GM23248 (cell line): Measurements from ENCODE around the gene PEAK1. TPM values are rescaled to one million over a fixed set of nuclear protein-coding genes. Genes with fewer than 3 reads are reported as not detected.
"Not testable (repeated sequence)": the region's sequence is repeated elsewhere in the genome, so short reads cannot be mapped to it uniquely, and the experiment has no call there.

Source experiments
- DNase-seq: peaks from one replicate; pipeline ENCODE4 v3.0.0-alpha.2; 2015
- H2AFZ ChIP-seq: fragments of 200-600 bp; sonication (generic); 2 replicates; pipeline ENCODE4 v1.6.1; 2016; ENCODE audit warnings: antibody characterized with exemption
- H3F3A ChIP-seq: fragments of 200-600 bp; sonication (generic); 2 replicates; pipeline ENCODE4 v1.6.1; 2016; ENCODE audit warnings: mild to moderate bottlenecking, antibody characterized with exemption, mixed run types; ENCODE audit not compliant: insufficient read depth
- H3K27ac ChIP-seq: fragments of 200-600 bp; sonication (generic); 2 replicates; pipeline ENCODE4 v1.5.1; 2016; ENCODE audit warnings: mild to moderate bottlenecking
- H3K27me3 ChIP-seq: fragments of 200-600 bp; sonication (generic); replicated peaks from 2 replicates; pipeline ENCODE4 v1.6.1; 2016; ENCODE audit warnings: mild to moderate bottlenecking; ENCODE audit not compliant: insufficient read depth
- H3K36me3 ChIP-seq: fragments of 200-600 bp; sonication (generic); 2 replicates; pipeline ENCODE4 v1.6.1; 2016; ENCODE audit warnings: low read depth, mild to moderate bottlenecking
- H3K4me1 ChIP-seq: fragments of 200-600 bp; sonication (generic); 2 replicates; pipeline ENCODE4 v1.6.1; 2016; ENCODE audit warnings: mild to moderate bottlenecking; ENCODE audit not compliant: insufficient read depth
- H3K4me2 ChIP-seq: fragments of 200-600 bp; sonication (generic); one replicate; pipeline ENCODE4 v1.6.1; 2016; ENCODE audit warnings: mild to moderate bottlenecking; ENCODE audit not compliant: unreplicated experiment
- H3K4me3 ChIP-seq: fragments of 200-600 bp; sonication (generic); 2 replicates; pipeline ENCODE4 v1.5.1; 2016; ENCODE audit warnings: mild to moderate bottlenecking
- H3K79me2 ChIP-seq: fragments of 200-600 bp; sonication (generic); 2 replicates; pipeline ENCODE4 v1.6.1; 2016; ENCODE audit warnings: mild to moderate bottlenecking; ENCODE audit not compliant: insufficient read depth
- H3K9ac ChIP-seq: fragments of 200-600 bp; sonication (generic); 2 replicates; pipeline ENCODE4 v1.6.1; 2016; ENCODE audit warnings: mild to moderate bottlenecking
- H3K9me2 ChIP-seq: fragments of 200-600 bp; sonication (generic); 2 replicates; pipeline ENCODE4 v1.6.1; 2016; ENCODE audit warnings: mixed run types, mild to moderate bottlenecking, moderate library complexity; ENCODE audit not compliant: insufficient read depth
- H3K9me3 ChIP-seq: fragments of 200-600 bp; sonication (generic); one replicate; pipeline ENCODE4 v1.6.1; 2017; ENCODE audit warnings: low read depth
- H4K20me1 ChIP-seq: fragments of 200-600 bp; sonication (generic); 2 replicates; pipeline ENCODE4 v1.6.0; 2016; ENCODE audit not compliant: insufficient read depth
- EZH2 ChIP-seq: fragments of 200-600 bp; sonication (generic); IDR thresholded peaks from 2 replicates; pipeline ENCODE4 v1.6.1; 2018; ENCODE audit warnings: antibody characterized with exemption, mild to moderate bottlenecking; ENCODE audit not compliant: insufficient read depth, poor library complexity, severe bottlenecking
- EZH2phosphoT487 ChIP-seq: fragments of 200-600 bp; sonication (generic); IDR thresholded peaks from 2 replicates; pipeline ENCODE4 v1.6.1; 2018; ENCODE audit warnings: antibody characterized with exemption, moderate library complexity, mild to moderate bottlenecking, low read depth; ENCODE audit not compliant: insufficient read depth
- WGBS, 2 experiments: methylation state at CpG; one replicate each; pipeline ENCODE4 v1.1.6; 2015 to 2017; ENCODE audit warnings: low lambda C conversion rate in 2 of 2, low coverage in 1 of 2; ENCODE audit errors: missing lambda C conversion rate in 2 of 2; 5-methylcytosine and 5-hydroxymethylcytosine counted together
- in situ Hi-C: fragments of 300-500 bp; cut with MboI; formaldehyde crosslinking; loops from 2 replicates; pipeline ENCODE4 v1.15.0; 2020
- polyA plus RNA-seq: library from polyadenylated mRNA; unstranded; fragments of >200 nt; fragmentation: Nextera tagmentation; extraction: Ambion mirVana; gene quantifications from 2 replicates; pipeline ENCODE4 v1.2.1, GENCODE V29; 2016
- total RNA-seq: library from RNA; depleted of rRNA; stranded (reverse); fragments of >200 nt; shearing (Covaris generic); gene quantifications from 2 replicates; pipeline ENCODE4 v1.2.3, GENCODE V29; 2014

PEAK1 gene
- total and polyA plus RNA-seq, 2 experiments from 2014 or later: 22.4 to 74.5 TPM

DNA sequence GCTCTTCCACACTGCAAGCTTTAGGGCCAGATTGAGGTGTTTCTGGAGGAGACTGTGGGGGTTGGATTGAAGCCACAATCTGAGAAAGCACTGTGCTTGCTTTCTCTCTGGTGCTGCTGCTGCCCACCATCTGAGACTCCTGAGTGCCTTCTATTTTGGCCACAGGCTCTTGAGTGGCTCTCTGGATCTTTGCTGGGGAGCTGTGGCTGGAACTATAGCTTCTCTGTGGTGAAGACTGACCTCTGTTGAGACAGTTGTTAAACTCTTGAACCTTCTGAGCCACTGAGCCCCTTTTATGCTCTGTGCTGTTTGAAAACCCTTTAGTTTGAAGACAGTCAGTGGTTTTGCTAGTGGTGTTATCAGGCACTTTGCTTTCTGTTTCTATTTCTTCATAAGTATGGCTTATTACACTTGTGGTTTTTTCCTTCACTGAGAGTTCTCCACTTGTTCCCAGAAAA lies 240.3 kb downstream of the PEAK1 start:
- peaks cover 6% of the 10 kb centered on the region; the same call in 1 of the 2 replicates for H3K4me1 ChIP-seq
- no peaks in the 10 kb centered on the region for H3K27me3 ChIP-seq
- no peaks in the 10 kb centered on the region for H4K20me1 ChIP-seq
- H3K27ac ChIP-seq: no peak overlapping the region
- peaks cover 32% of the 10 kb centered on the region for H3K36me3 ChIP-seq
- H3K9me3 ChIP-seq: no peaks in the 10 kb centered on the region
- no peak overlapping the region for H3K4me3 ChIP-seq
- no peak for DNase-seq
- no peak overlapping the region for H3K9ac ChIP-seq
- in situ Hi-C loops: no loop called here
- no peak overlapping the region for H2AFZ ChIP-seq
- no peaks in the 10 kb centered on the region for H3K9me2 ChIP-seq
- H3K79me2 ChIP-seq: peaks cover 5% of the 10 kb centered on the region
- no peak overlapping the region for H3K4me2 ChIP-seq
- 0 out of 2 replicates have a peak, but pooled peaks cover 7% of the 10 kb centered on the region for H3F3A ChIP-seq
- TF ChIP-seq EZH2phosphoT487 (no peak), EZH2 (no peak)

GRCh38 chr15:77178411-77178810 lies 241.5 kb downstream of the PEAK1 start:
- Histone ChIP-seq H3K9me3 (no peaks in the 10 kb centered on the region), H3F3A (0 out of 2 replicates have a peak, but pooled peaks cover 7% of the 10 kb centered on the region), H3K9me2 (no peaks in the 10 kb centered on the region), H3K27ac (no peak overlapping the region), H3K27me3 (no peaks in the 10 kb centered on the region), H4K20me1 (no peaks in the 10 kb centered on the region), H3K4me2 (no peak overlapping the region), H2AFZ (no peak overlapping the region), H3K36me3 (peaks cover 32% of the 10 kb centered on the region), H3K4me3 (no peak overlapping the region), H3K4me1 (peaks cover 6% of the 10 kb centered on the region; the same call in 1 of the 2 replicates), H3K79me2 (peaks cover 16% of the 10 kb centered on the region), H3K9ac (no peak overlapping the region)
- in situ Hi-C loops: no loop called here
- no peak for DNase-seq
- TF ChIP-seq EZH2 (no peak), EZH2phosphoT487 (no peak)

DNA sequence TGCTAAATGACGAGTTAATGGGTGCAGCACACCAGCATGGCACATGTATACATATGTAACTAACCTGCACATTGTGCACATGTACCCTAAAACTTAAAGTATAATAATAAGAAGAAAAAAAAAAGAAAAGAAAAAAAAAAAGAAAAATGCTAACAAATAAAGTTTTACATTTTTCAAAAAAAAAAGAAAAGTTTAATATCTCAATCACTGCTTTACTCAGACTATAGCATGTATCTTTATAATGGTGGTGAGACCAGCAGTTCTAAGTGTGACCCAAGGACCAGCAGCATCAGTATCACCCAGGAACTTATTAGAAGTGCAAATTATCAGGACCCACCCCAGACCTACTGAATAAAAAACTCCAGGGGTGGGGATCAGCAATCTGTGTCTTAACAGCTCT lies 243.8 kb downstream of the PEAK1 start:
- DNase-seq, in situ Hi-C loops, H3K27ac ChIP-seq, H3K9me3 ChIP-seq, H3K27me3 ChIP-seq, H3K4me1 ChIP-seq, H3K4me3 ChIP-seq, H3F3A ChIP-seq, H3K9me2 ChIP-seq, H4K20me1 ChIP-seq, H3K9ac ChIP-seq, H3K4me2 ChIP-seq, H2AFZ ChIP-seq: not testable (repeated sequence)
- Histone ChIP-seq H3K36me3 (peaks cover 27% of the 10 kb centered on the region), H3K79me2 (peaks cover 35% of the 10 kb centered on the region)
- 95% methylated on average over 1 of the region's 1 CpG; no CpG with 5 or more reads in 1 of the 2 experiments for WGBS, 2 experiments

GRCh38 chr15:77173487-77173886 lies 246.4 kb downstream of the PEAK1 start:
- Histone ChIP-seq H3K79me2 (peaks cover 54% of the 10 kb centered on the region), H3K9me2 (no peaks in the 10 kb centered on the region), H2AFZ (no peak overlapping the region), H3K27me3 (no peaks in the 10 kb centered on the region), H3K9ac (no peak overlapping the region), H3K27ac (no peak overlapping the region), H3K4me2 (no peak overlapping the region), H3K36me3 (peaks cover 10% of the 10 kb centered on the region; the same call in 1 of the 2 replicates), H3K4me1 (peaks cover 6% of the 10 kb centered on the region; the same call in 1 of the 2 replicates), H3K4me3 (no peak overlapping the region), H4K20me1 (no peaks in the 10 kb centered on the region), H3F3A (no peaks in the 10 kb centered on the region), H3K9me3 (no peaks in the 10 kb centered on the region)
- in situ Hi-C loops: no loop called here
- no peak for DNase-seq
- whole genome bisulfite sequencing, 2 experiments: 94 to 97% methylated on average over 1 of the region's 1 CpG
- TF ChIP-seq EZH2phosphoT487 (no peak), EZH2 (no peak)
